Activated CD8-positive, alpha-beta T cell treated with anti-CD3 and anti-CD28 coated beads for 36 hours (primary cell): ENCODE measurements around the gene SNX19. TPM values are rescaled to one million over a fixed set of nuclear protein-coding genes. Genes with fewer than 3 reads are reported as not detected.

Experiments
- ATAC-seq: fragments of 200-7000 bp; cut with Tn5 transposase; one replicate; pipeline ENCODE4 v1.10.0; 2021; ENCODE audit warnings: mild to moderate bottlenecking, moderate library complexity
- CTCF ChIA-PET: fragments of 350-600 bp; sonication (Branson Sonifier 250); formaldehyde crosslinking; loops from one replicate; lab custom pipeline; 2021; ENCODE audit warnings: antibody characterized with exemption; lab: Charles Lee
- POLR2A ChIA-PET: fragments of 350-600 bp; sonication (Branson Sonifier 250); formaldehyde crosslinking; loops from one replicate; lab custom pipeline; 2021; ENCODE audit warnings: antibody characterized with exemption; lab: Charles Lee
- DNase-seq: peaks from one replicate; pipeline ENCODE4 v3.0.0-alpha.2; 2020
- H3K27ac Mint-ChIP-seq: one replicate; pipeline ENCODE4 v1.8.0; 2021; ENCODE audit warnings: mild to moderate bottlenecking, mixed read lengths
- H3K27me3 Mint-ChIP-seq: one replicate; pipeline ENCODE4 v1.8.0; 2021; ENCODE audit warnings: mixed read lengths
- H3K36me3 Mint-ChIP-seq: one replicate; pipeline ENCODE4 v1.8.0; 2021; ENCODE audit warnings: low read depth, mixed read lengths
- H3K4me1 Mint-ChIP-seq: one replicate; pipeline ENCODE4 v1.8.0; 2021; ENCODE audit warnings: low read depth, mixed read lengths
- H3K4me3 Mint-ChIP-seq: one replicate; pipeline ENCODE4 v1.8.0; 2021; ENCODE audit warnings: mild to moderate bottlenecking, moderate library complexity, mixed read lengths
- H3K9me3 Mint-ChIP-seq: one replicate; pipeline ENCODE4 v1.8.0; 2021; ENCODE audit warnings: mixed read lengths
- CTCF ChIP-seq: fragments of 200-600 bp; IDR thresholded peaks from one replicate; pipeline ENCODE4 v1.8.0; 2022; ENCODE audit warnings: antibody characterized with exemption, mild to moderate bottlenecking
- intact Hi-C: fragments of 100-400 bp; cut with micrococcal nuclease; formaldehyde crosslinking; loops from one replicate; pipeline ENCODE4 v1.10.0; 2022
- total RNA-seq, 2 experiments: library from RNA; stranded (reverse); gene quantifications; one replicate each; pipeline ENCODE4 v1.2.3, GENCODE V29; 2021

SNX19 gene
- total RNA-seq, 2 experiments from 2014 or later = 20.9 to 22.7 TPM

DNA sequence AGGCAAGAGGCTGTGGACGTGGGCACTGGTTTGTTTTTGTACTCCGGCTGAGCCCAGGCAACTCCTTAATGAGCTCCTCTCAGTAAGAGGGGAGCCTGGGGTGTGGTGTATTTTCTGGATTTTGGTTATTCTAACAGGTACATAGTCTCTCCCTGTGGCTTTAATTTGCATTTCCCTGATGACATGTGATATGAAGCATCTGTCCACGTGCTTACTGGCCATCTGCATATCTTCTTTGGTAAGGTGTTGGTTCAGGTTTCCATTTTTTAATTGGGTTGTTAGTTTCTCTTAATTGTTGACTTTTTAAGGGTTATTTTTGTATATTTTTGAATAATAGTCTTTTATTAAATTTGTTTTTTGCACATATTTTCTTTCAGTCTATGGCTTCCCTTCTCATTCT lies 30.8 kb upstream of the SNX19 start:
- TF ChIP-seq CTCF = no peak
- H3K27me3 Mint-ChIP-seq = peaks cover 6% of the 10 kb centered on the region

DNA sequence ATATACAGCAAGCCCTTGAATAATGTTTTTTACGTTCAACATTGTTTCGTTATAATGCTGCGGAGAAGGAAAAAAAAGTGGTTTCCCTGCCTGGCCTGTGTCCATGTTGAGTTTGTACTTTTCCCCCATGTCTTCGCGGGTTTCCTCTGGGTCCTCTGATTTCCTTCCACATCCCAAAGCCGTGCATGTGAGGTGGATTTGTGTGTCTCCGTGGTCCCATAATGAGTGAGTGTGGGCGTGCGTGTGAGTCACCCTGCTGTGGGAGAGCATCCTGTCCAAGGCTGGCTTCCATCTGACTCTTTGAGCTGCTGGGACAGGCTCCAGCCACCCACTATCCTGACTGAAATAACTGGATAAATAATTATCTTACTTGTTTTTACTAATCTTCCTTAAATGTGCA lies 29.6 kb upstream of the SNX19 start:
- no peak overlapping the region for H3K27ac Mint-ChIP-seq
- H3K4me3 Mint-ChIP-seq = no peak overlapping the region
- ChIA-PET CTCF (no interaction called here), POLR2A (interaction anchor here (0.6 kb wide), 1 partner anchor 11 kb away, joined by 3 read pairs; no protein-coding TSS in a partner anchor)
- H3K27me3 Mint-ChIP-seq = peaks cover 9% of the 10 kb centered on the region
- TF ChIP-seq CTCF = no peak
- DNase-seq (no peak), ATAC-seq (no peak)
- no peaks in the 10 kb centered on the region for H3K9me3 Mint-ChIP-seq
- peaks cover 6% of the 10 kb centered on the region for H3K4me1 Mint-ChIP-seq
- intact Hi-C loops = no loop called here
- H3K36me3 Mint-ChIP-seq = no peaks in the 10 kb centered on the region

More for the DNA sequence above, 30.8 kb upstream of the SNX19 start:
- no peak for ATAC-seq
- ChIA-PET POLR2A (no interaction called here), CTCF (no interaction called here)
- Mint-ChIP-seq H3K27ac (no peak overlapping the region), H3K4me1 (peaks cover 6% of the 10 kb centered on the region), H3K4me3 (no peak overlapping the region), H3K36me3 (no peaks in the 10 kb centered on the region), H3K9me3 (no peaks in the 10 kb centered on the region)
- intact Hi-C loops = no loop called here
- DNase-seq = no peak

DNA sequence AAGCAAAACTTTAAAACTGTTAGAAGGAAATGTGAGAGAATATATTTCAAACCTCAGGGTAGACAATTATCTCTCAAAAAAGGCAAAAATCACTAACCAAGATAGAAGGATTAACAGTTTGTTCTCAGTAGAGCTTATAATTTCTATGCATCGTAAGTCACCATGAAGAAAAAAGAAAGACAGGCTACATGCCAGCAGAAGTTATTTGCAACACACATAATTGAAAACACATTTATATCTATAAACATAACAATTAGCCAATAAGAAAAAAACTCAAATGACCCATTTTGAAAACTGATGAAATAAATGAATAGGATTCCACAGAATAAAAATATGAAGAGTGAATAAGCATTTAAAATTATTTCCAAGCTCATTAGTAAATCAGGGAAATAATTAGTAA lies 24.4 kb upstream of the SNX19 start:
- CTCF ChIA-PET = no interaction called here
- intact Hi-C loops = no loop called here
- H3K27me3 Mint-ChIP-seq = peaks cover 11% of the 10 kb centered on the region
- H3K4me3 Mint-ChIP-seq = no peak overlapping the region
- no peaks in the 10 kb centered on the region for H3K9me3 Mint-ChIP-seq
- H3K36me3 Mint-ChIP-seq = no peaks in the 10 kb centered on the region
- POLR2A ChIA-PET = no interaction called here
- no peak overlapping the region for H3K27ac Mint-ChIP-seq
- H3K4me1 Mint-ChIP-seq = no peaks in the 10 kb centered on the region
- no peak for ATAC-seq
- TF ChIP-seq CTCF = no peak
- DNase-seq = no peak

DNA sequence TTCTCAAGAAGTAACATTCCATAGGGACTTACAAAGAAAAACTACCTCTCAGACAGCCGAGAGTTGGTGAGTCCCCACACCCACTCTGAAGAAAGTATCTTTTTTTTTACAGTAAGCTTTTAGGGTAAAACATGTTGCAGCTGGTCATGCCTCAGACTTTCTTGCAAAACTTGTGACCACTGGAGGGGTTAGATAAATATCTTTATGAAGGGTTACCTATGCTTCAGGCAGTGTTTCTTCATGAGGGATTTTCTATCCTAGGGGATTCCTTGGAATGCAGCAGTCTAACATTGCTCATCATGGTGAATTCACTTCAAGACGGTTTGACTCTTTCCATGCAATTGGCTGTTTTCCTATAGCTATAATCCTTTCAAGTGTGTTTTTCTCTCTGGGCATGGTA lies 20.8 kb upstream of the SNX19 start:
- intact Hi-C loops = no loop called here
- H3K4me3 Mint-ChIP-seq = no peak overlapping the region
- CTCF ChIA-PET = no interaction called here
- ATAC-seq (no peak), DNase-seq (no peak)
- H3K4me1 Mint-ChIP-seq = no peaks in the 10 kb centered on the region
- no peaks in the 10 kb centered on the region for H3K9me3 Mint-ChIP-seq
- peaks cover 11% of the 10 kb centered on the region for H3K27me3 Mint-ChIP-seq
- H3K27ac Mint-ChIP-seq = no peak overlapping the region
- no peaks in the 10 kb centered on the region for H3K36me3 Mint-ChIP-seq
- POLR2A ChIA-PET = no interaction called here
- no peak for TF ChIP-seq CTCF

DNA sequence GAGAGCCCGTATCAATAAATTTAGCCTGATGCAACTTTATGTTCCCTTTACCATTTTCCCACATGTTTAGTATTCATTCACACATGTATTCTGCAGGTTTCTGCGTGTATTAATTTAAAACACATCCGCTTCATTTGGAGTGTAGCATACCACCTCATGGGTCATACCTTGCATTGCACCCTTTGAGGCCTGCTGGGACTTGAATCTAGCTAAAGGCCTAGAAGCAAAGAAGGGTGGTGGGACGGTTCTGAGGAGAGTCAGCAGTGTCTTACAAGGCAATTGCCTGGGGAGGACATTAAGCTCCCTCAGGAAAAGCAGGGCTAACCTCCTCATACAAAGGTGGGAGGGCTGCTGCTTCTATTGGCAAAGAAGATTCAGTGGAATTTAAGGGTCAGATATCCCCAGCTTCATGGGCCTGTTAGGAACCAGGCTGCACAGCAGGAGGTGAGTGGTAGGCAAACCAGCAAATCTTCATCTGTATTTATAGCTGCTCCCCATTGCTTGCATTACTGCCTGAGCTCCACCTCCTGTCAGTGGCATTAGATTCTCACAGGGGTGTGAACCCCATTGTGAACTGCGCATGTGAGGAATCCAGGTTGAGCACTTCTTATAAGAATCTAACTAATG lies 15.9 kb upstream of the SNX19 start:
- ATAC-seq = no peak
- Mint-ChIP-seq H3K4me3 (no peak overlapping the region), H3K9me3 (no peaks in the 10 kb centered on the region), H3K36me3 (no peaks in the 10 kb centered on the region), H3K27me3 (no peaks in the 10 kb centered on the region), H3K4me1 (no peaks in the 10 kb centered on the region), H3K27ac (no peak overlapping the region)
- POLR2A ChIA-PET = no interaction called here
- TF ChIP-seq CTCF = no peak
- CTCF ChIA-PET = interaction anchor here (1.0 to 1.6 kb wide), 2 partner anchors 16 to 742 kb away, joined by 3 to 7 read pairs; partner anchors contain the start of gene SNX19
- DNase-seq = no peak
- intact Hi-C loops = no loop called here
